ENCODE measurements around the gene DCUN1D1.

DCUN1D1 gene

GRCh38 chr3:182889948-182890629 is 90.2 kb downstream of the DCUN1D1 start:
- DNase-seq (ENCODE audit: low read depth, low spot score), result no peak
- TF ChIP-seq EZH2 (IDR thresholded peaks at IDR 0.05), result no peak
- TF ChIP-seq FOXP2 (optimal IDR thresholded peaks at IDR 0.05; ENCODE audit: control extremely low read depth, extremely low read length, insufficient read depth), result no peak
- TF ChIP-seq POLR2AphosphoS5 (IDR thresholded peaks at IDR 0.05; ENCODE audit: borderline replicate concordance, low read depth, low read length), result no peak
- no peak overlapping the region for H3K27ac ChIP-seq

More at GRCh38 chr3:182889948-182890629, 90.2 kb downstream of the DCUN1D1 start:
- Histone ChIP-seq H3K9ac (ENCODE audit: insufficient read length) (no peak overlapping the region), H3K4me3 (no peak overlapping the region), H3K36me3 (ENCODE audit: insufficient read depth, low read length) (peaks cover 22% of the 10 kb centered on the region), H3K9me3 (ENCODE audit: low read depth, low read length) (no peaks in the 10 kb centered on the region)
